GM20431 (cell line): ENCODE results near the gene EPB41.
"Not testable (repeated sequence)": the region's sequence is repeated elsewhere in the genome, so short reads cannot be mapped to it uniquely, and the experiment has no call there.

Experiments
- in situ Hi-C: fragments of 300-500 bp; cut with MseI, MboI; formaldehyde crosslinking; loops from one replicate; pipeline ENCODE4 v1.15.0; 2020; ENCODE audit warnings: low sequenced_read_pairs; ENCODE audit not compliant: unreplicated experiment

EPB41 gene

GRCh38 chr1:29029667-29030066, 115.3 kb downstream of the EPB41 start:
- in situ Hi-C loops = loop anchor here (10.0 to 25.0 kb wide), 2 partner anchors 145 to 242 kb away; no protein-coding TSS in a partner anchor

GRCh38 chr1:29032841-29033240, 118.5 kb downstream of the EPB41 start:
- in situ Hi-C loops = loop anchor here (10.0 to 25.0 kb wide), 2 partner anchors 148 to 246 kb away; no protein-coding TSS in a partner anchor

- in situ Hi-C loops = loop anchor here (10.0 to 25.0 kb wide), 2 partner anchors 149 to 247 kb away; no protein-coding TSS in a partner anchor
These were observed 119.6 kb downstream of the EPB41 start for GRCh38 chr1:29033829-29034466.

GRCh38 chr1:29043274-29043965, 129.1 kb downstream of the EPB41 start:
- in situ Hi-C loops = loop anchor here (25.0 kb wide), 1 partner anchor 256 kb away; no protein-coding TSS in a partner anchor

GRCh38 chr1:29044010-29044409, 129.6 kb downstream of the EPB41 start:
- in situ Hi-C loops = loop anchor here (25.0 kb wide), 1 partner anchor 257 kb away; no protein-coding TSS in a partner anchor

- in situ Hi-C loops = loop anchor here (25.0 kb wide), 1 partner anchor 258 kb away; no protein-coding TSS in a partner anchor
These were observed 131.3 kb downstream of the EPB41 start for GRCh38 chr1:29045663-29046062.

- in situ Hi-C loops = loop anchor here (25.0 kb wide), 1 partner anchor 260 kb away; no protein-coding TSS in a partner anchor
These were observed 132.8 kb downstream of the EPB41 start for GRCh38 chr1:29047142-29047541.

GRCh38 chr1:29050166-29050565, 135.8 kb downstream of the EPB41 start:
- in situ Hi-C loops = no loop called here

GRCh38 chr1:29052100-29052499, 137.7 kb downstream of the EPB41 start:
- in situ Hi-C loops = no loop called here

GRCh38 chr1:29052941-29053340, 138.6 kb downstream of the EPB41 start:
- in situ Hi-C loops = no loop called here

- in situ Hi-C loops = no loop called here
These were observed 140.8 kb downstream of the EPB41 start for GRCh38 chr1:29055160-29055559.

GRCh38 chr1:29056256-29056655, 141.9 kb downstream of the EPB41 start:
- in situ Hi-C loops = no loop called here

- in situ Hi-C loops = no loop called here
These were observed 143.3 kb downstream of the EPB41 start for GRCh38 chr1:29057700-29058099.

- in situ Hi-C loops = no loop called here
These were observed 148.0 kb downstream of the EPB41 start for GRCh38 chr1:29062157-29062942.

GRCh38 chr1:29064064-29064463, 149.7 kb downstream of the EPB41 start:
- in situ Hi-C loops = no loop called here

- in situ Hi-C loops = no loop called here
These were observed 162.8 kb downstream of the EPB41 start for GRCh38 chr1:29077155-29077554.

GRCh38 chr1:29079916-29080629, 165.7 kb downstream of the EPB41 start:
- in situ Hi-C loops = not testable (repeated sequence)

GRCh38 chr1:29081201-29081600, 166.8 kb downstream of the EPB41 start:
- in situ Hi-C loops = no loop called here

GRCh38 chr1:29082519-29082918, 168.2 kb downstream of the EPB41 start:
- in situ Hi-C loops = no loop called here
